Activated T-cell treated with anti-CD3 and anti-CD28 coated beads for 48 hours (primary cell): ENCODE data around the gene PCBP3.
"Not testable (repeated sequence)": the region's sequence is repeated elsewhere in the genome, so short reads cannot be mapped to it uniquely, and the experiment has no call there.

Source experiments
- DNase-seq: peaks from one replicate; pipeline ENCODE4 v3.0.0-alpha.2; 2020; ENCODE audit warnings: low read depth

PCBP3 gene

GRCh38 chr21:45828580-45829570 is 185.3 kb downstream of the PCBP3 start:
- DNase-seq = no peak

GRCh38 chr21:45829668-45830067 is 186.1 kb downstream of the PCBP3 start:
- DNase-seq = no peak

- DNase-seq = no peak
These were observed 186.7 kb downstream of the PCBP3 start for GRCh38 chr21:45830221-45830640.

GRCh38 chr21:45830720-45831366 is 187.3 kb downstream of the PCBP3 start:
- no peak for DNase-seq

GRCh38 chr21:45831991-45832740 is 188.6 kb downstream of the PCBP3 start:
- DNase-seq = no peak

- DNase-seq = not testable (repeated sequence)
These were observed 189.3 kb downstream of the PCBP3 start for GRCh38 chr21:45832741-45833235.

- no peak for DNase-seq
These were observed 189.9 kb downstream of the PCBP3 start for GRCh38 chr21:45833414-45833813.

GRCh38 chr21:45834026-45834715 is 190.6 kb downstream of the PCBP3 start:
- no peak for DNase-seq

GRCh38 chr21:45834821-45835293 is 191.3 kb downstream of the PCBP3 start:
- no peak for DNase-seq

- DNase-seq = no peak
These were observed 192.1 kb downstream of the PCBP3 start for GRCh38 chr21:45835301-45836267.

- DNase-seq = no peak
These were observed 192.7 kb downstream of the PCBP3 start for GRCh38 chr21:45836268-45836655.

GRCh38 chr21:45836694-45837670 is 193.5 kb downstream of the PCBP3 start:
- no peak for DNase-seq

GRCh38 chr21:45837936-45838335 is 194.4 kb downstream of the PCBP3 start:
- DNase-seq = no peak

- no peak for DNase-seq
These were observed 195.1 kb downstream of the PCBP3 start for GRCh38 chr21:45838634-45839033.

GRCh38 chr21:45839274-45839673 is 195.7 kb downstream of the PCBP3 start:
- DNase-seq = no peak

- no peak for DNase-seq
These were observed 197.5 kb downstream of the PCBP3 start for GRCh38 chr21:45841033-45841432.

GRCh38 chr21:45843426-45843825 is 199.9 kb downstream of the PCBP3 start:
- no peak for DNase-seq

GRCh38 chr21:45844181-45844580 is 200.7 kb downstream of the PCBP3 start:
- DNase-seq = no peak
